ENCODE data around the gene SLC4A11. TPM values are rescaled to one million over a fixed set of nuclear protein-coding genes. Genes with fewer than 3 reads are reported as not detected.

SLC4A11 gene
- total and polyA plus RNA-seq, 9 donors = 0.12 to 10.2 (median 0.74) TPM; not detected in 1

DNA sequence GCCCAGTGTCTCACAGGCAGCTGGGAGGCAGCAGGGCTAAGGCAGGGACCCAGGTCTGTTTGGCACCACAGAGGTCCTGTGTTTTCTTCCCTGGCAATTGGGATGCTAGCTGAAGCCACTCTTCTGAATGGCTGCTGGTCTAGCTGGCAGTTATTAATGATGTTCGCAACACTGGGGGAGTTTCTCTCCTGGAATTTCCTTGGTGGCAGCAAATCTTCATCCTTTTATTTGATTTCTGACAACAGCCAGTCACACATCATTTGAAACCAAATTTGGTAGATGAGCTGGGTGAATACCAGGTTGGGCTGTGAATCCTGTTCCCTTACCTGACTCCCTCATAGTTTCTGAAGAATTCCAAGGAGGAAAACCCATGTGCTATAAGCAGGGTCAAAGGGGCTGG is 40.8 kb upstream of the SLC4A11 start:
- Histone ChIP-seq H3K9me3 (no peaks in the 10 kb centered on the region), H3K27me3 (no peaks in the 10 kb centered on the region), H3K27ac (no peak overlapping the region), H3K36me3 (no peaks in the 10 kb centered on the region), H3K4me3 (no peak overlapping the region), H3K4me1 (ENCODE audit: insufficient read depth) (no peaks in the 10 kb centered on the region)
- no peak for DNase-seq
- no peak for TF ChIP-seq EP300 (IDR thresholded peaks at IDR 0.05)
- WGBS, 3 donors = 91 to 100% (median 93%) methylated on average over 1 of the region's 1 CpG
- intact Hi-C loops (cut with DNase I) = no loop called here

DNA sequence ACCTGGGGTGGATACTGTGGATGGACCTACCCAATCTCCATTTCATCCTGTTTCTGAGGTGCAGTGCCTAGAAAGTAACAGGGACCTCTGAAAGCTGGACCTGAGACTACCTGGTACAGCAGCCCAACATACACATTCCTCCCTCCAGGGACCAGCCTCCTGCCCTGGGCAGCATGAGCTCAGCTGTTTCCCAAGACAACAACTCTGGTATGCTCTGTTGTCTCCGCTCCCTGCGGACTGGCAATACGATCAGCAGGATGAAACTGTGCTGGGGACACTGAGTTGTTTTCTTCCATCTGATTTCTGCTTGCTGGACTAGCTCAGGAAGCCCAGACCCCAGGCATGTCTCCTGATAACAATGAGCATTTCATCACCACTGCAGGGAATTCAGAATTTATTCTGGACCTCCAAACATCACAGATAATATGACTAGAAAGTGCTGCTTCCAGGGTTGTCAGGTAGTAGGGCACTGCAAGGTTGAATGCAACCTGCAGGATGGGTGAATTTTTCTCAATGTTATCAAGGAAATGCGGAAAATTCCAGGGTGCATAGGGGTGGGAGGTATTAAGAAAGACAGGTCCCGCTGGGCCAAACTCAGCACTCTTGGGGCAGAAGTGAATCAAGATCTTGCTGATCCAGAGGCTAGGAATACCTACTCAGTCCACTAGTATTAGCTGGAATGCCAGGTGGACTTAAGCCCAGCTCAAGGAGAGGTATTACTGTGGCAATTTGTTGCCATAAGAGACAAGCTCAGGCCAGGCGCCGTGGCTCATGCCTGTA is 38.9 kb upstream of the SLC4A11 start:
- no peak overlapping the region for H3K4me3 ChIP-seq
- DNase-seq = no peak
- H3K27me3 ChIP-seq = no peaks in the 10 kb centered on the region
- H3K36me3 ChIP-seq = no peaks in the 10 kb centered on the region
- H3K27ac ChIP-seq = no peak overlapping the region
- TF ChIP-seq, protein P1, sequence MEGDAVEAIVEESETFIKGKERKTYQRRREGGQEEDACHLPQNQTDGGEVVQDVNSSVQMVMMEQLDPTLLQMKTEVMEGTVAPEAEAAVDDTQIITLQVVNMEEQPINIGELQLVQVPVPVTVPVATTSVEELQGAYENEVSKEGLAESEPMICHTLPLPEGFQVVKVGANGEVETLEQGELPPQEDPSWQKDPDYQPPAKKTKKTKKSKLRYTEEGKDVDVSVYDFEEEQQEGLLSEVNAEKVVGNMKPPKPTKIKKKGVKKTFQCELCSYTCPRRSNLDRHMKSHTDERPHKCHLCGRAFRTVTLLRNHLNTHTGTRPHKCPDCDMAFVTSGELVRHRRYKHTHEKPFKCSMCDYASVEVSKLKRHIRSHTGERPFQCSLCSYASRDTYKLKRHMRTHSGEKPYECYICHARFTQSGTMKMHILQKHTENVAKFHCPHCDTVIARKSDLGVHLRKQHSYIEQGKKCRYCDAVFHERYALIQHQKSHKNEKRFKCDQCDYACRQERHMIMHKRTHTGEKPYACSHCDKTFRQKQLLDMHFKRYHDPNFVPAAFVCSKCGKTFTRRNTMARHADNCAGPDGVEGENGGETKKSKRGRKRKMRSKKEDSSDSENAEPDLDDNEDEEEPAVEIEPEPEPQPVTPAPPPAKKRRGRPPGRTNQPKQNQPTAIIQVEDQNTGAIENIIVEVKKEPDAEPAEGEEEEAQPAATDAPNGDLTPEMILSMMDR (IDR thresholded peaks at IDR 0.05) = no peak
- TF ChIP-seq POLR2A (IDR thresholded peaks at IDR 0.05) = no peak
- TF ChIP-seq EP300 (IDR thresholded peaks at IDR 0.05) = no peak
- whole genome bisulfite sequencing, 3 donors = 93 to 96% (median 94%) methylated on average over 7 of the region's 7 CpGs
- intact Hi-C loops (cut with DNase I) = no loop called here
- no peaks in the 10 kb centered on the region for H3K9me3 ChIP-seq
- no peaks in the 10 kb centered on the region for H3K4me1 ChIP-seq (ENCODE audit: insufficient read depth)

DNA sequence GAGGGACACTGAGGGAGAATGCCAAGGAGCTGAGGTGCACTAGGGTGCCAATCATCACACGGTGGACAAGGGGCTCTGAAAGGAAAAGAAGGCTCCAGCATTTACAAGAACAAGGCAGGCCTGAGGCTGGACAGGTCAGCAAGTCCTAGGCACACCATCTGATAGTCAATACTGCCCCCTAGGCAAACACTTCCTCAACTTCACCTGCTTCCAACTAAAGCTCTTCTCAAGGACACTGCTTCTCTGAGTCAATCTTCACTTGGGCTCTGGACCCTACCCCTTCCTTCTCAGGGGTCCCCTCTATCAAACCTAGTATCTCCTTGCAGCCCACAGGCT is 37.7 kb upstream of the SLC4A11 start:
- H3K36me3 ChIP-seq = no peaks in the 10 kb centered on the region
- H3K9me3 ChIP-seq = no peaks in the 10 kb centered on the region
- no peaks in the 10 kb centered on the region for H3K27me3 ChIP-seq
- no peak for DNase-seq
- no peak for TF ChIP-seq EP300 (IDR thresholded peaks at IDR 0.05)
- TF ChIP-seq, protein P1 (IDR thresholded peaks at IDR 0.05) = no peak
- no peak for TF ChIP-seq POLR2A (IDR thresholded peaks at IDR 0.05)
- intact Hi-C loops (cut with DNase I) = no loop called here
- H3K27ac ChIP-seq = no peak overlapping the region
- no peak overlapping the region for H3K4me3 ChIP-seq
- 50 to 81% (median 55%) methylated on average over 1 of the region's 1 CpG for WGBS, 3 donors
- H3K4me1 ChIP-seq (ENCODE audit: insufficient read depth) = no peaks in the 10 kb centered on the region

DNA sequence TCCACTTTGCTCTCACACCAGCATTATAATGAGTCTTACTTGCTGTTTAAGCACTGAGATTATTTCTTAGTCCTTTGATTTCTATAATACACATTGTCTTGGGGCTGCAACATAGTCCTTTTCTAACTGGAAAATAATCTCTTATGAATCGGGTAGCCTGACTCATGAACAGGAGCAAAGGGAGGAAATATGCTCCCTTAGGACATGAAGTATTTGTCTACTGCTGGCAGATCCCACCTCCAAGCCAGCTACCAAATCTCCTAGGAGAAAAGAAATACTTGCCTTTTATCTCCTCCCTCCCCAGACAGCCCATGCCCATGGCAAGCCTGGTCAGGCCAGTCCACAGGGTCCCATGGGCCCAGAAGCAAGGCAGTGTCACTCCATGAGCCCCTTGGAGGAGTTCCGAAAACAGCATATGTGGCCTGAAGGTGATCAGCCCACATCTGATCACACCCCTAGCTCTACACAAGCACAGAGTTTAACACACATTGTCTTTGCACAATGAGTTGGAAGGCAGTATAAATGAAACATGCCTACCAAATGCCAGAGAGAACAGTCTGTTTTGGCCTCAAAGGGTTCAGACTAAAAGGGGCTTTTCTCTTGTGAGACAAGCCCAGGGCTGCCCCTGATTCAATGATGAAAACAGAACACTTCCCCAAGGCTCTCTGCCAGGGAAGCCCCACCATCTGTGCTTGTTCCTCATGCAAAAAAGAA is 37.1 kb upstream of the SLC4A11 start:
- Histone ChIP-seq H3K27me3 (no peaks in the 10 kb centered on the region), H3K27ac (no peak overlapping the region), H3K36me3 (no peaks in the 10 kb centered on the region), H3K4me1 (ENCODE audit: insufficient read depth) (no peaks in the 10 kb centered on the region), H3K9me3 (no peaks in the 10 kb centered on the region), H3K4me3 (no peak overlapping the region)
- intact Hi-C loops (cut with DNase I) = no loop called here
- 76 to 90% (median 82%) methylated on average over 2 of the region's 2 CpGs for WGBS, 3 donors
- DNase-seq = no peak
- no peak for TF ChIP-seq POLR2A (IDR thresholded peaks at IDR 0.05)
- TF ChIP-seq EP300 (IDR thresholded peaks at IDR 0.05) = no peak
- TF ChIP-seq, protein P1 (IDR thresholded peaks at IDR 0.05) = no peak

All from ovary (tissue), 9 donors.